ENCODE results near the gene PSMD5.

- TF ChIP-seq MAX (CRISPR knock-in tag; IDR thresholded peaks at IDR 0.05) (no peak), PHF20 (IDR thresholded peaks at IDR 0.05; ENCODE audit: partially characterized antibody) (no peak), ZNF717 (CRISPR knock-in tag; IDR thresholded peaks at IDR 0.05) (no peak), ZNF316 (IDR thresholded peaks at IDR 0.05) (no peak), HMG20B (CRISPR knock-in tag; IDR thresholded peaks at IDR 0.05) (no peak), SOX6 (IDR thresholded peaks at IDR 0.05) (no peak), SNAPC5 (CRISPR knock-in tag; IDR thresholded peaks at IDR 0.05) (no peak), SNRNP70 (optimal IDR thresholded peaks at IDR 0.05; ENCODE audit: low read depth, low read length) (no peak), KLF16 (IDR thresholded peaks at IDR 0.05) (no peak), CTCF (IDR thresholded peaks at IDR 0.05 in 2 of 3, conservative IDR thresholded peaks at IDR 0.05 in 1 of 3; ENCODE audit: insufficient read depth in 2 of 3, low read depth in 1 of 3, low read length in 3 of 3) (peak; percentile 47 to 55 (median 50); a peak in 4 of 6 replicates), CBX5 (IDR thresholded peaks at IDR 0.05; ENCODE audit: borderline replicate concordance, low read depth) (no peak), ZNF695 (CRISPR knock-in tag; IDR thresholded peaks at IDR 0.05) (no peak), NFIC (IDR thresholded peaks at IDR 0.05) (no peak)
Measured at GRCh38 chr9:120863833-120864232, 21.1 kb upstream of the PSMD5 start.
